ENCODE results near the gene ZC3H12C. TPM values are rescaled to one million over a fixed set of nuclear protein-coding genes. Genes with fewer than 3 reads are reported as not detected.

The ZC3H12C gene
- total and polyA plus RNA-seq, 2 of the 4 experiments (the other 2 are of a cell fraction) = 4.2 to 15.8 TPM

DNA sequence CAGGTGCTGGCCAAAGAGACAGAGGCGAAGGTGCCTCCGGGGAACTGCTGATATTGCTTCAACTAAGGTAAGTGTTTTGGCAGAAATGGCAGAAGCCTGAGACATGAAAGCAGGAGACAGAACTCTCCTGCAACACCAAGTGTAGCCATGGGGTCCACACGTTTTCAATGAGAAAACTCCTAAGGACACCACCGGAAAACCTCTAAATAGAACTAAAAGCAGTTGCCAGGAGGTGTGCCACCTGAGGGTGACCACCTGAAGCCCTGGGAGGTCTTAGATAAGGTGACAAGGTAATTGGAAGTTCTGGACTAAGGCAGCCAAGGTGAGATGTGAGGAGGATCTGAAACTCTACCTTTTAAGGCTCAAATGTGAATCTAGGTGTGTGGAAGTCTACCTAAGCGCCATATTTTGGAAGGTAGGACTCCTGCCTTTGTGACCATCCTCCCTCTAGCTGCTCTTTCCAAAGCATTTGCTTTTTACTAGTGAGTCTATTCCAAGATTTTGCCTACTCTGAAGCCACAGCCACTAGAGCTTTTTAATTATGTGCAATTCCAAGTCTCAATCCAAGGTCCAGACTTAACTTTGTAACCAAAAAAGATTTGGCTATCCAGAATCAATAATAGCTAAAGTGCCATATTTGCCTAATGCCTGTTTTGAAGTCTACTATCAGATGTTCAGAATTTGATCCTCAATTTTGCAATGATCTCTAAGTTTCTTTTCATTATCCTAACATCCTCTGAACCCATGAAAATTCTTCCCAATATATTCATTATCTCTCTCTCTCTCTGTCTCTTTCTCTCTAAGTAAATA lies 4.5 kb upstream of the ZC3H12C start (continued):
- TF ChIP-seq CEBPB (IDR thresholded peaks at IDR 0.05; ENCODE audit: low read depth, low read length) (no peak), POLR2A (IDR thresholded peaks at IDR 0.05; ENCODE audit: low read depth, low read length) (no peak)

GRCh38 chr11:110089617-110090282 lies 3.4 kb upstream of the ZC3H12C start:
- in situ Hi-C loops (cut with MboI; ENCODE audit: low sequenced_read_pairs) = loop anchor here (5.0 kb wide), 1 partner anchor 137 kb away; no protein-coding TSS in a partner anchor
- TF ChIP-seq MAFK (IDR thresholded peaks at IDR 0.05; ENCODE audit: low read depth, low read length) = no peak
- TF ChIP-seq FOS (IDR thresholded peaks at IDR 0.05; ENCODE audit: low read depth, low read length) = no peak
- TF ChIP-seq CEBPB (IDR thresholded peaks at IDR 0.05; ENCODE audit: low read depth, low read length) = no peak
- no peak for TF ChIP-seq POLR2A (IDR thresholded peaks at IDR 0.05; ENCODE audit: low read depth, low read length)
- TF ChIP-seq MAZ (IDR thresholded peaks at IDR 0.05; ENCODE audit: borderline replicate concordance, low read depth, low read length) = no peak
- TF ChIP-seq, protein P1, sequence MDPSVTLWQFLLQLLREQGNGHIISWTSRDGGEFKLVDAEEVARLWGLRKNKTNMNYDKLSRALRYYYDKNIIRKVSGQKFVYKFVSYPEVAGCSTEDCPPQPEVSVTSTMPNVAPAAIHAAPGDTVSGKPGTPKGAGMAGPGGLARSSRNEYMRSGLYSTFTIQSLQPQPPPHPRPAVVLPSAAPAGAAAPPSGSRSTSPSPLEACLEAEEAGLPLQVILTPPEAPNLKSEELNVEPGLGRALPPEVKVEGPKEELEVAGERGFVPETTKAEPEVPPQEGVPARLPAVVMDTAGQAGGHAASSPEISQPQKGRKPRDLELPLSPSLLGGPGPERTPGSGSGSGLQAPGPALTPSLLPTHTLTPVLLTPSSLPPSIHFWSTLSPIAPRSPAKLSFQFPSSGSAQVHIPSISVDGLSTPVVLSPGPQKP (IDR thresholded peaks at IDR 0.05; ENCODE audit: borderline replicate concordance, low read depth, low read length) = no peak
- TF ChIP-seq RAD21 (IDR thresholded peaks at IDR 0.05; ENCODE audit: low read length) = no peak
- POLR2A ChIA-PET (ENCODE audit: unreplicated experiment) = no interaction called here

More at GRCh38 chr11:110089617-110090282, 3.4 kb upstream of the ZC3H12C start:
- Histone ChIP-seq H4K8ac (ENCODE audit: low read depth in 2 of 2, low read length in 2 of 2) (no peak overlapping the region), H3K9me1 (ENCODE audit: insufficient read depth, low read length) (peaks cover 15% of the 10 kb centered on the region), H3K36me3 (ENCODE audit: control insufficient read depth, insufficient read depth, low read length) (no peaks in the 10 kb centered on the region), H3K9ac (ENCODE audit: low read depth, low read length) (no peak overlapping the region), H3K4ac (ENCODE audit: low read depth, low read length) (no peak overlapping the region), H3K4me3 (ENCODE audit: insufficient read depth, low read depth, low read length) (no peak overlapping the region), H3K4me2 (ENCODE audit: low read depth, low read length) (no peak overlapping the region), H3K27me3 (ENCODE audit: control insufficient read depth, insufficient read depth, low read length) (no peaks in the 10 kb centered on the region), H3K79me1 (ENCODE audit: low read depth in 1 of 2, low read length in 2 of 2) (peaks cover 0 to 9% of the 10 kb centered on the region in 2 experiments; a peak in 3 of 4 replicates), H3K27ac (ENCODE audit: insufficient read depth, low read length) (no peak overlapping the region), H3K18ac (ENCODE audit: low read depth, low read length) (no peak overlapping the region), H2BK20ac (ENCODE audit: low read depth, low read length) (peak overlapping the region; percentile 24; the same call in 1 of the 2 replicates), H2BK5ac (ENCODE audit: low read depth, low read length, poor library complexity, severe bottlenecking) (no peak overlapping the region), H2AFZ (replicated peaks; ENCODE audit: low read length, poor library complexity) (no peak overlapping the region), H3K14ac (replicated peaks; ENCODE audit: low read depth, low read length) (peak overlapping the region; percentile 38; the same call in 1 of the 2 replicates), H3K56ac (ENCODE audit: extremely low read depth, insufficient read depth, low read length) (no peak overlapping the region), H2AK5ac (ENCODE audit: low read depth, low read length) (no peak overlapping the region), H4K5ac (ENCODE audit: low read depth, low read length) (no peak overlapping the region), H2BK120ac (ENCODE audit: low read depth, low read length) (0 out of 2 replicates have a peak overlapping the region, but pooled peaks have one; percentile 10), H3K23ac (ENCODE audit: low read depth, low read length) (no peak overlapping the region), H4K91ac (ENCODE audit: insufficient read depth, low read depth, low read length) (no peak overlapping the region), H3K4me1 (ENCODE audit: control insufficient read depth, insufficient read depth, low read length) (peaks cover 9% of the 10 kb centered on the region), H3K9me3 (ENCODE audit: control insufficient read depth, insufficient read depth, low read length) (no peaks in the 10 kb centered on the region), H2BK15ac (ENCODE audit: low read depth, low read length) (no peak overlapping the region), H4K20me1 (ENCODE audit: insufficient read depth, low read length) (no peaks in the 10 kb centered on the region), H2AK9ac (replicated peaks; ENCODE audit: low read depth, low read length, poor library complexity) (no peak overlapping the region)
- intact Hi-C loops (cut with micrococcal nuclease) = loop anchor here (5.0 kb wide), 2 partner anchors 108 to 278 kb away; no protein-coding TSS in a partner anchor
- no TSS peak for BruUV-seq (replicated peaks)
- 74% methylated on average over 4 of the region's 5 CpGs; no CpG with 5 or more reads in 1 of the 2 experiments for WGBS, 2 experiments (ENCODE audit: extremely low coverage in 2 of 2, insufficient read length in 1 of 2)
- dilution Hi-C loops (cut with HindIII; ENCODE audit: low sequenced_read_pairs, unreplicated experiment) = no loop called here
- DNase-seq (no peak), ATAC-seq (ENCODE audit: low read depth) (no peak)
- CTCF ChIA-PET = no interaction called here

Measured in IMR-90 (cell line).